IPS DF 19.7 (cell line): Measurements from ENCODE around the gene CD200R1L.

ENCODE experiments used
- DNase-seq: peaks from one replicate; pipeline ENCODE4 v3.0.0-alpha.2; 2013; ENCODE audit warnings: low read depth, low spot score

The CD200R1L gene

GRCh38 chr3:112791736-112792135 is 54.9 kb downstream of the CD200R1L start:
- DNase-seq = no peak

GRCh38 chr3:112789787-112790186 is 56.9 kb downstream of the CD200R1L start:
- DNase-seq = no peak

- no peak for DNase-seq
Measured at GRCh38 chr3:112786881-112787579, 59.6 kb downstream of the CD200R1L start.

DNA sequence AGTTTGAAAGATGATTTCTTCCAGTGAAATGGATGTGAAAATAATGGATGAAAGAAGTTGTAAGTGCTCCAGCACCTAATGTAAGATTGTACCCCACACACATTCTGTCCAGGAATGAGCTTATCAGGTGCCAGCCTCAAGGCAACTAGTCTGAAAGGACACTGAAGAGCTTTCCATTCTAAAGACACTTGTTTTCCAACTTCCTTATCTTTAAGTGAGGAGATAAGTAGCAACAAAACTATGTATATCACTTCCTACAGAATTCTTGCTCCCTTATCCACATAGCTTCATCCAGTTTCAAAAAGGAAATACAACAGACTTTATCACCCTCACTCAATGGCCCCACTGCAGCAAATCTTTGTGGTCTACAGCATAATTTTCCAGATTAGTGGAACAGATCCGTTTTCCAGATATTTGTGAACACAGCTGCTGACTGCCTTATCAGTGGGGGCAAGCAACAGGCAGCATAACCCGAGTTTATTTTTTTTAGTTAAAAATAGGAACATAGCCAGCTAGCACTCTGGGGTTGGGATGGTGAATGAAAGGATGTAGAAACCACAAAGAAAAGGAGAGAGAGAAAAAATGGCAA is 60.6 kb downstream of the CD200R1L start:
- no peak for DNase-seq

GRCh38 chr3:112785321-112786001 is 61.2 kb downstream of the CD200R1L start:
- no peak for DNase-seq

- DNase-seq = no peak
Measured at GRCh38 chr3:112782491-112782890, 64.2 kb downstream of the CD200R1L start.

GRCh38 chr3:112781599-112781998 is 65.1 kb downstream of the CD200R1L start:
- no peak for DNase-seq

DNA sequence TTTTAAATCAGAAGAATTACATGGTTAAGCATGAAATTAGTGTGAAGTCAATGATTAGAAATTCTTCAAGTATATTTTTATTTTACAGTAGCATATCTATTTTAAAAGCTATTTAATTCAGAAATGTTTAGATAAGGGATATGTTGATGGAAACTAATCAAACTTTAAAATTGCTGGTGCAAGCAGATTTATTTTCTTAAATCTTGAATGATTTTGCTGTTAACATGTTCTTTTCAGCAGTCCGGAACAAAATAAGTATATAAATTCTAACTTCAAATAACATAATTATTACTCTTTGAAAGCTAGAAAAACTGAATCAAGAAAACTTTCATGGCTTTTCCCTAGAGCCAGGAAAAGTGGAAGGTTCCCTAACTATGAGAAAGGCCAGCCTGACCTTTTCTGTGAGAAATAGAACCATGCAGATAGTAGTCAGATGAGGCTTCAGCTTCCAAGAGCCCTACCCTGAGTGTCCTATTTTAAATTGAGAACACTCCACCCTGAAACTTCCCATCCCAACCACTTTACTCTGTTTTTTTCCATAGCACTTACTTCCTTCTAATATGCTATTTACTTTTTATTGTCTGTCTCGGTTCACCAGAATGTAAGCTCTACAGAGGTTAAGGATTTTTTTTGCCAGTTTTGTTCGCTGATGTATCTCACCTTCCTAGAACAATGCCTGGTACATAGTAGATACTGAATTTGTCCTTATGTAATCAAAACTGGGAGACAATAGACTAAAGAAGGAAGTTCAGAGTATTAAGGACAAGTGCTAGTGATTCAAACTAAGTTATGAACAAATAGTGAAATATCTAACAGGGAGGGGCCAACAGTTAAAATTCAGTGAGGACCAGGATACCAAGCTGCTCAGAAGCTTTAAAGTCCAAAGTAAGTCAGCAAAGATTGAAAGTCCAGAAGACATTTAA is 66.8 kb downstream of the CD200R1L start:
- DNase-seq = no peak

GRCh38 chr3:112779011-112779410 is 67.7 kb downstream of the CD200R1L start:
- no peak for DNase-seq

GRCh38 chr3:112778353-112778948 is 68.2 kb downstream of the CD200R1L start:
- DNase-seq = no peak

- DNase-seq = no peak
Measured at GRCh38 chr3:112777811-112778210, 68.9 kb downstream of the CD200R1L start.

GRCh38 chr3:112776836-112777235 is 69.8 kb downstream of the CD200R1L start:
- DNase-seq = no peak

- DNase-seq = no peak
Measured at GRCh38 chr3:112776000-112776399, 70.7 kb downstream of the CD200R1L start.

- no peak for DNase-seq
Measured at GRCh38 chr3:112775011-112775742, 71.5 kb downstream of the CD200R1L start.

- no peak for DNase-seq
Measured at GRCh38 chr3:112774293-112774926, 72.3 kb downstream of the CD200R1L start.

GRCh38 chr3:112773864-112774263 is 72.8 kb downstream of the CD200R1L start:
- DNase-seq = no peak

- DNase-seq = no peak
Measured at GRCh38 chr3:112770951-112771350, 75.7 kb downstream of the CD200R1L start.

GRCh38 chr3:112770032-112770626 is 76.5 kb downstream of the CD200R1L start:
- DNase-seq = peak; percentile 47

GRCh38 chr3:112769286-112769978 is 77.2 kb downstream of the CD200R1L start:
- no peak for DNase-seq
